Measurements from ENCODE around the gene SUN2. TPM values are rescaled to one million over a fixed set of nuclear protein-coding genes. Genes with fewer than 3 reads are reported as not detected.

The SUN2 gene
- total RNA-seq, 1 experiment from 2014 or later = 89.9 TPM

GRCh38 chr22:38717244-38717643, 38.6 kb downstream of the SUN2 start:
- DNase-seq (ENCODE audit: low read depth) = no peak

- no peak for DNase-seq (ENCODE audit: low read depth)
Measured at GRCh38 chr22:38716826-38717225, 39.0 kb downstream of the SUN2 start.

GRCh38 chr22:38716271-38716670, 39.5 kb downstream of the SUN2 start:
- DNase-seq (ENCODE audit: low read depth) = no peak

- DNase-seq (ENCODE audit: low read depth) = no peak
Measured at GRCh38 chr22:38715852-38716251, 39.9 kb downstream of the SUN2 start.

GRCh38 chr22:38715176-38715764, 40.5 kb downstream of the SUN2 start:
- DNase-seq (ENCODE audit: low read depth) = no peak

- DNase-seq (ENCODE audit: low read depth) = no peak
Measured at GRCh38 chr22:38713921-38714320, 41.9 kb downstream of the SUN2 start.

- no peak for DNase-seq (ENCODE audit: low read depth)
Measured at GRCh38 chr22:38712486-38713207, 43.2 kb downstream of the SUN2 start.

- no peak for DNase-seq (ENCODE audit: low read depth)
Measured at GRCh38 chr22:38710866-38711265, 44.9 kb downstream of the SUN2 start.

- no peak for DNase-seq (ENCODE audit: low read depth)
Measured at GRCh38 chr22:38710351-38710750, 45.4 kb downstream of the SUN2 start.

- no peak for DNase-seq (ENCODE audit: low read depth)
Measured at GRCh38 chr22:38709306-38709705, 46.5 kb downstream of the SUN2 start.

GRCh38 chr22:38707984-38708383, 47.8 kb downstream of the SUN2 start:
- DNase-seq (ENCODE audit: low read depth) = no peak

- peak; percentile 48 for DNase-seq (ENCODE audit: low read depth)
Measured at GRCh38 chr22:38707346-38707745, 48.5 kb downstream of the SUN2 start.

- DNase-seq (ENCODE audit: low read depth) = no peak
Measured at GRCh38 chr22:38706901-38707195, 49.0 kb downstream of the SUN2 start.

GRCh38 chr22:38706101-38706900, 49.5 kb downstream of the SUN2 start:
- peak; percentile 45 for DNase-seq (ENCODE audit: low read depth)

GRCh38 chr22:38705235-38706100, 50.3 kb downstream of the SUN2 start, which contains the start of gene GTPBP1:
Gene GTPBP1, plus strand, starts transcription at chr22:38705944. Its CDS starts 12 bp downstream, at chr22:38705956.
- peak; percentile 100 for DNase-seq (ENCODE audit: low read depth)

- no peak for DNase-seq (ENCODE audit: low read depth)
Measured at GRCh38 chr22:38704654-38705234, 51.1 kb downstream of the SUN2 start.

- DNase-seq (ENCODE audit: low read depth) = peak; percentile 96
Measured at GRCh38 chr22:38700789-38701628, 54.8 kb downstream of the SUN2 start, which contains the start of gene JOSD1. Gene JOSD1, minus strand, starts transcription at chr22:38700943. Its CDS starts 956 bp downstream, at chr22:38699987.

GRCh38 chr22:38700270-38700788, 55.5 kb downstream of the SUN2 start:
- no peak for DNase-seq (ENCODE audit: low read depth)

- peak; percentile 18 for DNase-seq (ENCODE audit: low read depth)
Measured at GRCh38 chr22:38699784-38700183, 56.0 kb downstream of the SUN2 start.

- no peak for DNase-seq (ENCODE audit: low read depth)
Measured at GRCh38 chr22:38699143-38699542, 56.7 kb downstream of the SUN2 start.

Data from Daoy (cell line).